ENCODE data around the gene CCDC30. TPM values are rescaled to one million over a fixed set of nuclear protein-coding genes. Genes with fewer than 3 reads are reported as not detected.

Gene CCDC30
- total and polyA plus RNA-seq, 9 of the 15 experiments (the other 6 are each of a cell fraction or from before 2014, with no cell fraction given) = 0.05 to 0.91 (median 0.24) TPM

DNA sequence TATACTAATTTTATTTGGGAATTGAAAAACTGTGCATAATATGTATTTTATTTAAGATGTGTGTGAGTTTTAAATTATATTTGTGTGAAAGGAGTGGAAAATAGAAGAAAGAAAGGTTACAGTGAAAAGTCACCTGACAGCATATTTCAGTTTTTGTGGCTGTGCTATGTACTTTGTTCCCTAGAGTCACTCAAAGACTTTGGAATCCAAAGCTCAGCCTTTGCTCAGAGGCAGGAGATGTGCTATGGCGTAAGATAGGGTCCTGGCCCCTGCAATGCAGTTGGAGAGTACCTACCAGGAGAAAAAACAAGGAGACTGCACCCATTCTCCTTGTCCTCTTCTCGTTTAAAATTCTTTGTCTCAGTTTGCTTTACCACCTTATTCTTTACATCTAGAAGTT lies 2.9 kb downstream of the CCDC30 start:
- FAIRE-seq (no peak), ATAC-seq (no peak)

DNA sequence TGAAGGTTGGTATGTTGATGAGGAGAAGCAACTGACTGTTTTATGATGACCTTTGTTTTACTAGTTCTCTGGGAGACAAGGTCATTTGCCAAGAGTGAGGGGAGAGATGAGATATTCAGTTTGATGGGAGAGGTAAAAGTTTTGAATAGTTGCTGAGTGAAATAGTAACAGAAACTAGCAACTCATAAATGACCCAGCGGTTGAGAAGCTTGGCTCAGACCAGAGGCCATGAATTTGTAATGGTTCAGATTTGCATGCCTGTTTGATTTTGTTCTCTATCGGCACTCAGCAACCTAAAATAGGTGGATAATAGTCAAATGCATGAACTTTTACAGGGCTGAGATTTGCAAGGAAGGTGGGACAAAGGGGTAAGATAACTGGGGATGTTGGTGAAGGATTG lies 6.6 kb downstream of the CCDC30 start:
- Histone ChIP-seq H3K9me1 (ENCODE audit: control insufficient read depth, insufficient read depth, low read length) (no peaks in the 10 kb centered on the region), H3K9me3 (replicated peaks; ENCODE audit: control insufficient read depth, insufficient read depth, low read depth, low read length) (no peaks in the 10 kb centered on the region), H3K27me3 (ENCODE audit: control insufficient read depth in 2 of 2, insufficient read depth in 2 of 2, low read length in 2 of 2) (peaks cover 5 to 7% of the 10 kb centered on the region in 2 experiments; a peak in 1 of 5 replicates), H3K27ac (ENCODE audit: extremely low read depth, low read depth, low read length) (no peak overlapping the region), H3K36me3 (ENCODE audit: control insufficient read depth, insufficient read depth, low read length) (no peaks in the 10 kb centered on the region), H3K9ac (ENCODE audit: insufficient read depth in 1 of 2, low read depth in 2 of 2, low read length in 2 of 2) (no peak overlapping the region), H3K4me3 (no peak overlapping the region), H2AFZ (ENCODE audit: low read depth, low read length) (no peak overlapping the region), H4K20me1 (replicated peaks; ENCODE audit: control insufficient read depth, insufficient read depth, low read length) (no peaks in the 10 kb centered on the region; the same call in 1 of the 2 replicates), H3K4me2 (ENCODE audit: insufficient read depth, low read length) (no peak overlapping the region), H3K4me1 (replicated peaks in 1 of 2; ENCODE audit: control insufficient read depth in 2 of 2, insufficient read depth in 2 of 2, low read length in 2 of 2) (no peaks in the 10 kb centered on the region), H3K79me2 (ENCODE audit: control insufficient read depth, insufficient read depth, low read length) (no peaks in the 10 kb centered on the region)
- ATAC-seq = no peak
- CTCF ChIA-PET (ENCODE audit: low intra/inter-chr PET ratio) = no interaction called here
- in situ Hi-C loops (cut with MboI) (no loop called here), intact Hi-C loops (cut with micrococcal nuclease) (no loop called here)
- FAIRE-seq = no peak
- TF ChIP-seq, protein P1, sequence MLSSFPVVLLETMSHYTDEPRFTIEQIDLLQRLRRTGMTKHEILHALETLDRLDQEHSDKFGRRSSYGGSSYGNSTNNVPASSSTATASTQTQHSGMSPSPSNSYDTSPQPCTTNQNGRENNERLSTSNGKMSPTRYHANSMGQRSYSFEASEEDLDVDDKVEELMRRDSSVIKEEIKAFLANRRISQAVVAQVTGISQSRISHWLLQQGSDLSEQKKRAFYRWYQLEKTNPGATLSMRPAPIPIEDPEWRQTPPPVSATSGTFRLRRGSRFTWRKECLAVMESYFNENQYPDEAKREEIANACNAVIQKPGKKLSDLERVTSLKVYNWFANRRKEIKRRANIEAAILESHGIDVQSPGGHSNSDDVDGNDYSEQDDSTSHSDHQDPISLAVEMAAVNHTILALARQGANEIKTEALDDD (IDR thresholded peaks at IDR 0.05) = no peak
- TF ChIP-seq HDGF (IDR thresholded peaks at IDR 0.05) = no peak
- TF ChIP-seq NBN (IDR thresholded peaks at IDR 0.05; ENCODE audit: low read depth) = no peak
- TF ChIP-seq SLC30A9 (CRISPR knock-in tag; IDR thresholded peaks at IDR 0.05) = no peak
- no peak for TF ChIP-seq ILF3 (IDR thresholded peaks at IDR 0.05; ENCODE audit: borderline replicate concordance)
- TF ChIP-seq ZNF41 (CRISPR knock-in tag; conservative IDR thresholded peaks at IDR 0.05) = no peak
- no peak for TF ChIP-seq SAFB2 (IDR thresholded peaks at IDR 0.05; ENCODE audit: borderline replicate concordance, low read depth, low read length, severe bottlenecking)
- TF ChIP-seq ZNF431 (CRISPR knock-in tag; IDR thresholded peaks at IDR 0.05) = no peak
- TF ChIP-seq, protein P2, sequence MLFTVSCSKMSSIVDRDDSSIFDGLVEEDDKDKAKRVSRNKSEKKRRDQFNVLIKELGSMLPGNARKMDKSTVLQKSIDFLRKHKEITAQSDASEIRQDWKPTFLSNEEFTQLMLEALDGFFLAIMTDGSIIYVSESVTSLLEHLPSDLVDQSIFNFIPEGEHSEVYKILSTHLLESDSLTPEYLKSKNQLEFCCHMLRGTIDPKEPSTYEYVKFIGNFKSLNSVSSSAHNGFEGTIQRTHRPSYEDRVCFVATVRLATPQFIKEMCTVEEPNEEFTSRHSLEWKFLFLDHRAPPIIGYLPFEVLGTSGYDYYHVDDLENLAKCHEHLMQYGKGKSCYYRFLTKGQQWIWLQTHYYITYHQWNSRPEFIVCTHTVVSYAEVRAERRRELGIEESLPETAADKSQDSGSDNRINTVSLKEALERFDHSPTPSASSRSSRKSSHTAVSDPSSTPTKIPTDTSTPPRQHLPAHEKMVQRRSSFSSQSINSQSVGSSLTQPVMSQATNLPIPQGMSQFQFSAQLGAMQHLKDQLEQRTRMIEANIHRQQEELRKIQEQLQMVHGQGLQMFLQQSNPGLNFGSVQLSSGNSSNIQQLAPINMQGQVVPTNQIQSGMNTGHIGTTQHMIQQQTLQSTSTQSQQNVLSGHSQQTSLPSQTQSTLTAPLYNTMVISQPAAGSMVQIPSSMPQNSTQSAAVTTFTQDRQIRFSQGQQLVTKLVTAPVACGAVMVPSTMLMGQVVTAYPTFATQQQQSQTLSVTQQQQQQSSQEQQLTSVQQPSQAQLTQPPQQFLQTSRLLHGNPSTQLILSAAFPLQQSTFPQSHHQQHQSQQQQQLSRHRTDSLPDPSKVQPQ (CRISPR knock-in tag; IDR thresholded peaks at IDR 0.05; ENCODE audit: borderline replicate concordance) = no peak
- TF ChIP-seq ZNF589 (CRISPR knock-in tag; IDR thresholded peaks at IDR 0.05; ENCODE audit: low read depth) = no peak
- no peak for TF ChIP-seq ZNF165 (CRISPR knock-in tag; IDR thresholded peaks at IDR 0.05; ENCODE audit: borderline replicate concordance)
- POLR2A ChIA-PET = interaction anchor here (1.1 kb wide), 1 partner anchor 15 kb away, joined by 3 read pairs; no protein-coding TSS in a partner anchor
- WGBS (ENCODE audit: insufficient coverage, low coverage, missing lambda C conversion rate) = 0% methylated on average over 2 of the region's 2 CpGs
- DNase-seq (ENCODE audit: extremely low read depth in 1 of 4, low spot score in 3 of 4) = no peak
- no TSS peak for BruUV-seq (replicated peaks)

More for the DNA sequence above, 2.9 kb downstream of the CCDC30 start:
- no peaks in the 10 kb centered on the region for H3K9me3 ChIP-seq (replicated peaks; ENCODE audit: control insufficient read depth, insufficient read depth, low read depth, low read length)
- no peaks in the 10 kb centered on the region; the same call in 1 of the 2 replicates for H4K20me1 ChIP-seq (replicated peaks; ENCODE audit: control insufficient read depth, insufficient read depth, low read length)
- H3K4me3 ChIP-seq = no peak overlapping the region
- WGBS (ENCODE audit: insufficient coverage, low coverage, missing lambda C conversion rate) = 3% methylated on average over 2 of the region's 2 CpGs
- ChIA-PET CTCF (ENCODE audit: low intra/inter-chr PET ratio) (interaction anchor here (0.7 kb wide), 1 partner anchor 265 kb away, joined by 3 read pairs; no protein-coding TSS in a partner anchor), POLR2A (interaction anchor here (0.6 to 1.0 kb wide), 2 partner anchors 117 to 793 kb away, joined by 3 read pairs; no protein-coding TSS in a partner anchor)
- no peak for TF ChIP-seq CREBBP (IDR thresholded peaks at IDR 0.05; ENCODE audit: low read depth, low read length)
- peaks cover 5 to 10% of the 10 kb centered on the region in 2 experiments; a peak in 2 of 5 replicates for H3K27me3 ChIP-seq (ENCODE audit: control insufficient read depth in 2 of 2, insufficient read depth in 2 of 2, low read length in 2 of 2)
- no peak overlapping the region for H3K27ac ChIP-seq (ENCODE audit: extremely low read depth, low read depth, low read length)
- in situ Hi-C loops (cut with MboI) (no loop called here), intact Hi-C loops (cut with micrococcal nuclease) (no loop called here)
- H3K4me1 ChIP-seq (replicated peaks in 1 of 2; ENCODE audit: control insufficient read depth in 2 of 2, insufficient read depth in 2 of 2, low read length in 2 of 2) = no peaks in the 10 kb centered on the region
- BruUV-seq (replicated peaks) = no TSS peak
- no peaks in the 10 kb centered on the region for H3K79me2 ChIP-seq (ENCODE audit: control insufficient read depth, insufficient read depth, low read length)
- no peak overlapping the region for H3K9ac ChIP-seq (ENCODE audit: insufficient read depth in 1 of 2, low read depth in 2 of 2, low read length in 2 of 2)
- no peak overlapping the region for H2AFZ ChIP-seq (ENCODE audit: low read depth, low read length)
- no peaks in the 10 kb centered on the region for H3K36me3 ChIP-seq (ENCODE audit: control insufficient read depth, insufficient read depth, low read length)
- DNase-seq (ENCODE audit: extremely low read depth in 1 of 4, low spot score in 3 of 4) = no peak
- no peak overlapping the region for H3K4me2 ChIP-seq (ENCODE audit: insufficient read depth, low read length)
- H3K9me1 ChIP-seq (ENCODE audit: control insufficient read depth, insufficient read depth, low read length) = no peaks in the 10 kb centered on the region
